GM18526 (cell line): ENCODE data around the gene TCAF1.

ENCODE experiments used
- POLR2A ChIP-seq: IDR thresholded peaks from 3 replicates; pipeline ENCODE4 v1.6.1; 2011; ENCODE audit not compliant: insufficient read length; ENCODE audit errors: extremely low read depth

The TCAF1 gene

DNA sequence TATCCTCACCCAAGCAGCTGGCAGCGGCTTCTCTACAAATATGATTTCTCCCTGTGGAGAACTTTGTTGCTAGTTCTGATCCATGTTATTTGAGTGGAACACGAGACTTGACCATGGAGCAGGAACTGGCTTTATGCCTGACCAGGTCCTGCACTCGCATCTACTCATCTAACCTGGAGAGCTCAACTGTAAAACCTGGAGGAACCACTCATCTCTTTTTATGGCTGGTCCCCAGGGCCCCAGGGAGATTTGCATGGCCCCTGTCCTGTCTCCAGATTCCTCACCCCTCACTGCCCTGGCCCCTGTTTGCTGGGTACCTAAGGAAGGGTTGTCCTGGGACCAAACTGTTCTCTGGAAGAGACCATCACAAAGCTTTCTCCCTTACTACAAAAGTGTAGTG, 16.0 kb downstream of the TCAF1 start:
- no peak for TF ChIP-seq POLR2A

DNA sequence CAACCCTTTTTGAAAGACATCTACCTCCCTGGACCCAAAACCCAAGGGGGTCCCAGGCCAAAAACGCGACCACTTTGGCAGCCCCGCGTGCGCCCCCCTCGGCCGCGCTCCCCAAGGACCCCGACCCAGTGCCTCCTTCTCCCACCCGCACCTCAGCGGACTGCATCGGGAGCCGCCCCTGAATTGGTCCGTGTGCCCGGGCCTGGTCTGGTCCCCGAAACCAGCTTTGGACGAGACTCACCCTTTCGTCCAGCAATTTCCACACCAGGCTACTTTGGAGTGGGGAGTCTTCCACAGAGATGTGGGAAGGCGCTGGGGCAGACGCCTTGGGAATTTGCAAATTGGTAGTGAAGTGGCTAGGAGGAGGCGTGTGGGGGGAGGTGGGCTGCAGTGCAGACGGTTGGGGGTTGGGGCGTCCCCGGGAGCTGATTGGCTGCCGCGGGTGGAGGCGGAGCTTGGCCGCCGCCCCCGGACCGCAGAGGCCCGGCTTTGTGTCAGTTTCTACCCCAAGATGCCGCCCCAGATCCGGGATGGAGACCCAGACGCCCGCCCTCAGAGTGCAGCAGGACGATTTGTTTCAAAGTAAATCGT, 16.9 kb downstream of the TCAF1 start:
- no peak for TF ChIP-seq POLR2A

DNA sequence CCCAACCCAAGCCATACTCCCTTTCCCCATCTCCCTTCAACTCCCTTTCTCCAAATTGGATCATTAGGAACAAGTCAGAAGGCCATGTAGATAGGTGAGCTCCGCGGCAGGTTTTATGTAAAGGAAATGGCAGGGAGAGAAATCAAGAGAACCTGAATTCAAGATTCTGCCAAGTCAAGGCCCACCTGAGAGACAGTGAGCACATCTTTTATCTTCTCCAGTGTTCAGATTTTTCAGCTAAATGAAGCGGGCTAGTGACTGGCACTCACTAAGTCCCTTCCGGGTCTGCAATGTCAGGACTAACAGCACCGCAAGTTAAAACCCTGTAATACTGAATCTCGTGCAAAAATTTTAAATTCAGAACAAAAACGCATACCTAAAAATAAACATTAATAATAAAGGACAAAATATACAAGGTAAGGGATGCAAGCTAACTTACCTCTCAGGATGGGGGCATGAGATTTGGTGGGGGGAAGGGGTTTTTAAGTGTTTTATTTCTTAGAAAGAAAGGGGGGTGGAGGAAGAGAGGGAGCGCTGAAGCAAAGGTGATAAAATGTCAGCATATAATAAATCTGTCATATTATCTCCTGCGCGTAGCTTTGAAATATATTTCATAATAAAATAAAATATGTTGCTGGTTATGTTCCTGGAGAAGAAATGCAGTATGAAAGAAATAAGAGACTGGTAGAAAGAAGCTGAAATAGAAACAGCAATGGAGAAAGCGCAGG, 17.6 kb downstream of the TCAF1 start:
- no peak for TF ChIP-seq POLR2A

DNA sequence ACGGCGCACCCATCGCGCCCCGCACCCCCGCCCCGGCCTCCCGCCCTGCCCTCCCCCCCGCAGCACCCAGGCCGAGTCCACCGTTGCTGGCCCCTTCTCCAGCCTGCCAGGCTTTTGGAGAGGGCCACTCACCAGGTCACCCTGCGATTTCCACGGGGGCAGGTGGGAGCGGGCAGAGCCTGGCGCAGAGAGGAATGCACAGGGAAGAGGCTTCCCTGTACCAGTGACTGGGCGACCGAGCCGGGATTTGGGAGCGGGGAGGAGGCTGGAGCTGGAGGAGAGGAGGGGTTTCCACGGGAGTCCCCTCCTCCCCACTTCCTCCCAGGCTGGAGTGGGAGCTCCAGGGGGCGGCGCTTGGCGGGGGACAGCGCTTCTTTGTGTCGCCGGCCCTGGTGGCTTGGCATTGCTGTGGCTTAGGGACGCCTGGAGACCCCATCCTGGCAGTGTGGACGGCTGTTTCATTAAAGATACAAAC, 19.3 kb downstream of the TCAF1 start:
- no peak for TF ChIP-seq POLR2A

DNA sequence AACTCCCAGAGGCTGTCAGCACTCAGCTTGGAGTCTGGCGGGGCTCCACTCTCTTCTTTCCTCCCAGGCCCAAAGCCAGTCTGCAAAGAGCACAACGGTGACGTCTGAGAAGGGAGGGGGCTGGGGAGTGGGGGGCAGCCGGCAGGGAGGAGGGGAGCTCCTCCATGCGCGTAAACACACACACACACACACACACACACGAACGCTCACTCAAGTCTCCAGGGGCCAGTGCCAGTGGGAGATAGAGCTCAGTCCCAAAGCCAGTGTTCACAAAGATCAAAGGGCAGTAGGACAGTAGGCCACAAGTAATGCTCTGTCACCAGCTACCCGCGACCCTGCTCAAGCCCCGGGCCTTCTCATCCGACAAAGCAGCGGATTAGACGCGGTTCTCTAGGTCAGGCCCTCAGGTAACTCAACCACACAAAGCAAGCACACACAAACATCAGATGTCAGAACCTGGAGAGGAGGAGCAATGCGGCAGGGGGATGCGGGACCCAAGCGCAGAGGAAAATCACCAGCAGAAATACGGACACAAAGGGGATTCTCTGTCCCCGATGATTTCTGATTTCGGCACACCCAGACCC, 19.9 kb downstream of the TCAF1 start:
- no peak for TF ChIP-seq POLR2A

DNA sequence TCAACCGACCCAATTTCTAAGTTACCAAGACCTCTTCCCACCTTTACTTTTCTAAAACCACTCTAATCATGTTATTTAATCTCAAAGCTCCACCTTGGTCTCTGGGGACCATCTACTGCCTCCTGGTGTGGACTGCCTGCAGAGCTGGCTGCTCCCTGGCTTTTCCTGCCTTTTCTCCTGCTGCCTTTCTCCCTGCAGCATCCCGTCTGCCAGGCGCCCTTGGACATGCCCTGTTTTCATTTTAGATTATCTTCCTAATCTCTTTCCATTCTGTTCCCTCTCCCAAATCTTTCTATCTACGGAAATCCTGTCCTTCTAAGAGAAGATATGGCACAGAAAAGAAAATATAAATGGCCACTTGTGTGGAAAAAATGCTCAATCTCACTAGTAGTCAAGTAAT, 23.1 kb downstream of the TCAF1 start:
- TF ChIP-seq POLR2A: no peak

DNA sequence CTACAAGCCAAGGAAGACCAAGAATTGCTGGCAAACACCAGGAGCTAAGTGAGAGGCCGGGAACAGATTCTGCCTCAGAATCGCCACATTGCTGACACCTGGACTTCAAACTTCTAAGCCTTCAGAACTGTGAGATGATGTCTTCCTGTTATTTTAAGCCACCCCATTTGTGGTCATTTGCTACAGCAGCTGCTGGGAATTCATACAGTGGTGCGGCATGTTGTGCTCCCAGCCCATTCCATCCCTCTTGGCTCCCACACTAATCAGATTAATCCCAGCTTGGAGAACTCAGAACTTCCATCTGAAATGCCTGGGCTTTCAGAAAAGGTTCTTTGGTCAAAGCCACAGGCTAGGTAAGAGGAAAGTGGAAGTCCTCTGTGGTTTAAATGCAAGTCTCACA, 24.9 kb downstream of the TCAF1 start:
- TF ChIP-seq POLR2A: no peak

DNA sequence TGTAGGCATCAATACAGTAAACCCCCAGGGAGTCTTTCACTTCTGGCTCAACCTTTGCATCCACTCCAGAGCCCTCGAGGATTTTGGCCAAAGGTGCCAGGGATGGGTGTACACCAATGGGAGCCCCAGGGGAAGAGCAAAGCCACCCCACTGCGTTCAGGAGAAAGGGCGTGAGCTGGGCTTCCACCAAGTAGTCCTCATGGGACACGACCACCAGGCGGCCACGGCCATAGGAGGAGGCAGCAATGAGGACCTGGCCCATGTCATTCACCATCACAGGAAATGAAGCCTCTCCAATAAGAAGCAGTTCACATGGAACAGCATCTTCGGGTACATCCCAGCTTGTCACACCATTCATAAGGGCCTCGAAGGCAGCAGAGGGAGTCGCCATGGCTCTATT, 25.8 kb downstream of the TCAF1 start:
- TF ChIP-seq POLR2A: no peak

DNA sequence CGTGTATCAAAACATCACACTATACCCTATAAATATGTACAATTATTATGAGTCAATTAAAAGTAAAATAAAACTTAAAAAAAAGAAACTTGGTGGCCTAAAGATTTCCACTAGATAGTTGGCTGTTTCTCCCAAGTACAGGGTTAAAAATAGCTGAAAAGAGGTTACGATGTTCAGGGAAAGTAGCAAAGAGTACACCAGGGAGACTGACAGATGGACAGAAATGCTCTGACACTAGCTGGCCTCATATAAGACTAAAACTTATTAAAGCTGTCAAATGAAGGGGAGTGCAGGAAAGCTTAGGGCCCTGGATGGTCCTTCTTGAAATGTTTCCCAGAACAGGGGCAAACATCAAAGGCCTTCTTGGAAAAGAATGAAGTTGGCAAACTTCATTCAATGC, 51.3 kb downstream of the TCAF1 start:
- TF ChIP-seq POLR2A: no peak

DNA sequence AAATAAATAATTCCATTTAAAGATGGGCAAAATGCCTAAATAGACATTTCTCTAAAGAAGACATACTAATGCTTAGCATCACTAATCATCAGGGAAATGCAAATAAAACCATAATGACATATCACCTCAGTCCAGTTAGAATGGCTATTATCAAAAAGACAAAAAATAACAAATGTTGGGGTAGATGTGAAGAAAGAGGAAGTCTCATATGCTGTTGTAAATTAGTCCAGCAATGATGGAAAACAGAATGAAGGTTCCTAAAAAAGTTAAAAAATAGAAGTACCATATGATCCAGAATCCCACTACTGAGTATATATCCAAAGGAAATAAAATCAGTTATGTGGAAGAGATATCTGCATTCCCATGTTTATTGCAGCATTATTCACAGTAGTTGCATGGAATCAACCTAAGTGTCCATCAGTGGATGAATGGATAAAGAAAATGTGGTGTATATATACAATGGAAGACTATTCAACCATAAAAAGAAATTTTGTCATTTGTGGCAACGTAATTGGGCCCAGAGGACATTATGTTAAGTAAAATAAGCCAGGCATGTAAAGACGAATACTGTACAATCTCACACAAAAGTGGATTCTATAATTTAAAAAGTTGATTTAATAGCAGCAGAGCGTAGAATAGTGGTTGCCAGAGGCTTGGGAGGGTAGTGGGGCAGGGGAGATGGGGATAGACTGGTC, 52.0 kb downstream of the TCAF1 start:
- no peak for TF ChIP-seq POLR2A

DNA sequence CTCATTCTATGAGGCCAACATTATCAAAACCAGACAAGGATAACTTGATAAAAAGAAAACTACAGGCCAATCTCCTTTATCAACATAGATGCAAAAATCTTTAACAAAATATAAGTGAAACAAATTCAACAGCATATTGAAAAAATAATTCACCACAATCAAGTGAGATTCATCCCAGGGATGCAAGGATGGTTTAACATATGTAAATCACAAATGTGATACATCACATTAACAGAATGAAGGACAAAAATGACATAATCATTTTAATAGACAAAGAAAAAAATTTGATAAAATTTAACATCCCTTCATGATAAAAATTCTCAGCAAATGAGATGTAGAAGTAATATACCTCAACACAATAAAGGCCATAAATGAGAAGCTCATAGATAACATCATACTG, 53.8 kb downstream of the TCAF1 start:
- no peak for TF ChIP-seq POLR2A

DNA sequence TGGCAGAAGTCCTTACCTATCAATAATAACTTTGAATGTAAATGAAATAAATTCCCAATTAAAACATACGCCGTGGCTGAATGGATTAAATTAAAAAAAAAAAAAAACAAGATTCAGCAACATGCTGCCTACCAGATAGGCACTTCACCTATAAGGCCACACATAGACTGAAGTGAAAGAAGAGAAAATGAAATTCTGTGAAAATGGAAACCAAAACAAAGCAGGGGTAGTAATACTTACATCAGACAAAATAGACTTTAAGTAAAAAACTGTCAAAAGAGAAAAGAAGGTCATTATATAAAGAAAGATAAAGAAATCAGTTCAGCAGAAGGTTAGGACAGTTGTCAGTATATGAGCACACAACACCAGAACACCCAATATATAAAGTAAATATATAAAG, 55.3 kb downstream of the TCAF1 start:
- no peak for TF ChIP-seq POLR2A
